HG02588 (cell line): Measurements from ENCODE around the gene NYAP2.

Experiments used
- ATAC-seq: cut with Tn5 transposase; IDR thresholded peaks from one replicate; pipeline ENCODE4 v1.9.1; 2021; ENCODE audit warnings: mild to moderate bottlenecking, moderate library complexity; ENCODE audit not compliant: unreplicated experiment

NYAP2 gene

GRCh38 chr2:225614915-225615314 is 215.4 kb downstream of the NYAP2 start:
- no peak for ATAC-seq

- no peak for ATAC-seq
Observed at GRCh38 chr2:225615514-225615913, 216.0 kb downstream of the NYAP2 start.

GRCh38 chr2:225616372-225616771 is 216.9 kb downstream of the NYAP2 start:
- no peak for ATAC-seq

- no peak for ATAC-seq
Observed at GRCh38 chr2:225616848-225617247, 217.3 kb downstream of the NYAP2 start.

- ATAC-seq, result no peak
Observed at GRCh38 chr2:225620227-225620626, 220.7 kb downstream of the NYAP2 start.

GRCh38 chr2:225630824-225631533 is 231.5 kb downstream of the NYAP2 start:
- no peak for ATAC-seq

- ATAC-seq, result no peak
Observed at GRCh38 chr2:225632351-225632750, 232.8 kb downstream of the NYAP2 start.

GRCh38 chr2:225636558-225636957 is 237.0 kb downstream of the NYAP2 start:
- ATAC-seq, result no peak

- ATAC-seq, result no peak
Observed at GRCh38 chr2:225637259-225637658, 237.7 kb downstream of the NYAP2 start.

GRCh38 chr2:225640550-225640949 is 241.0 kb downstream of the NYAP2 start:
- no peak for ATAC-seq

- no peak for ATAC-seq
Observed at GRCh38 chr2:225649274-225649673, 249.8 kb downstream of the NYAP2 start.

GRCh38 chr2:225650041-225650440 is 250.5 kb downstream of the NYAP2 start:
- ATAC-seq, result no peak

- ATAC-seq, result peak; percentile 76
Observed at GRCh38 chr2:225660262-225661131, 261.0 kb downstream of the NYAP2 start.

- no peak for ATAC-seq
Observed at GRCh38 chr2:225662101-225662500, 262.6 kb downstream of the NYAP2 start.

GRCh38 chr2:225667445-225667844 is 267.9 kb downstream of the NYAP2 start:
- ATAC-seq, result no peak

- ATAC-seq, result peak; percentile 88
Observed at GRCh38 chr2:225668606-225669266, 269.2 kb downstream of the NYAP2 start.

GRCh38 chr2:225670111-225670974 is 270.8 kb downstream of the NYAP2 start:
- ATAC-seq, result no peak

- no peak for ATAC-seq
Observed at GRCh38 chr2:225678792-225679191, 279.3 kb downstream of the NYAP2 start.

GRCh38 chr2:225683258-225683657 is 283.7 kb downstream of the NYAP2 start:
- no peak for ATAC-seq

GRCh38 chr2:225690153-225690552 is 290.6 kb downstream of the NYAP2 start:
- ATAC-seq, result no peak

- ATAC-seq, result no peak
Observed at GRCh38 chr2:225691711-225692110, 292.2 kb downstream of the NYAP2 start.
